Activated CD4-positive, alpha-beta T cell treated with anti-CD3 and anti-CD28 coated beads, Interleukin-2, Interleukin-4, amounts not matched to agents 100 ng/mL and 50 ng/mL, durations not matched to agents 16 hours and 8 hours (primary cell): Measurements from ENCODE around the gene MED1.
"Not testable (repeated sequence)": the region's sequence is repeated elsewhere in the genome, so short reads cannot be mapped to it uniquely, and the experiment has no call there.

Experiments
- DNase-seq: peaks from one replicate; pipeline ENCODE4 v3.0.0-alpha.2; 2020; ENCODE audit warnings: low spot score

MED1 gene

GRCh38 chr17:39439868-39440267, 11.2 kb downstream of the MED1 start:
- DNase-seq: not testable (repeated sequence)

- DNase-seq: no peak
Measured at GRCh38 chr17:39429600-39429999, 21.5 kb downstream of the MED1 start.

GRCh38 chr17:39416141-39416540, 34.9 kb downstream of the MED1 start:
- no peak for DNase-seq

GRCh38 chr17:39410279-39410678, 40.8 kb downstream of the MED1 start:
- no peak for DNase-seq

GRCh38 chr17:39408360-39408759, 42.7 kb downstream of the MED1 start:
- DNase-seq: no peak

GRCh38 chr17:39406951-39407350, 44.1 kb downstream of the MED1 start:
- no peak for DNase-seq

GRCh38 chr17:39405436-39405835, 45.6 kb downstream of the MED1 start:
- peak; percentile 18 for DNase-seq

- peak; percentile 89 for DNase-seq
Measured at GRCh38 chr17:39404542-39405378, 46.3 kb downstream of the MED1 start.

- no peak for DNase-seq
Measured at GRCh38 chr17:39402890-39403605, 48.0 kb downstream of the MED1 start.

- DNase-seq: peak; percentile 94
Measured at GRCh38 chr17:39402244-39402889, 48.7 kb downstream of the MED1 start.

- DNase-seq: peak; percentile 94
Measured at GRCh38 chr17:39401412-39402243, 49.4 kb downstream of the MED1 start, which contains the start of gene FBXL20. Gene FBXL20 (minus strand): TSS chr17:39401626. CDS start chr17:39401402, 224 bp downstream.

- DNase-seq: no peak
Measured at GRCh38 chr17:39400547-39401411, 50.3 kb downstream of the MED1 start.

- no peak for DNase-seq
Measured at GRCh38 chr17:39399791-39400190, 51.3 kb downstream of the MED1 start.

GRCh38 chr17:39393736-39394135, 57.3 kb downstream of the MED1 start:
- DNase-seq: no peak

- DNase-seq: no peak
Measured at GRCh38 chr17:39391448-39391847, 59.6 kb downstream of the MED1 start.

GRCh38 chr17:39385040-39385439, 66.0 kb downstream of the MED1 start:
- DNase-seq: no peak

GRCh38 chr17:39380144-39380543, 70.9 kb downstream of the MED1 start:
- no peak for DNase-seq

GRCh38 chr17:39376434-39376833, 74.6 kb downstream of the MED1 start:
- no peak for DNase-seq

- not testable (repeated sequence) for DNase-seq
Measured at GRCh38 chr17:39367805-39368204, 83.3 kb downstream of the MED1 start.

- no peak for DNase-seq
Measured at GRCh38 chr17:39365872-39366271, 85.2 kb downstream of the MED1 start.

GRCh38 chr17:39365242-39365641, 85.8 kb downstream of the MED1 start:
- no peak for DNase-seq
